RWPE1 (cell line): ENCODE measurements around the gene CCNC.

Experiments
- CTCF ChIA-PET: fragments of 350-600 bp; sonication (Branson Sonifier 250); formaldehyde crosslinking; extraction: SDS; loops from one replicate; lab custom pipeline; 2021; lab: Yijun Ruan, JAX
- POLR2A ChIA-PET: fragments of 400-600 bp; formaldehyde crosslinking; extraction: SDS; loops from one replicate; lab custom pipeline; 2020; ENCODE audit warnings: antibody characterized with exemption; ENCODE audit not compliant: low non-redundant PET; lab: Yijun Ruan, JAX
- DNase-seq: peaks from one replicate; pipeline ENCODE4 v3.0.0; 2012; ENCODE audit warnings: low spot score
- H3K27ac ChIP-seq: fragments of 450-650 bp; 2 replicates; pipeline ENCODE4 v1.5.1; 2017
- TF ChIP-seq, protein P1 (sequence below): fragments of 450-650 bp; conservative IDR thresholded peaks from 2 replicates; pipeline ENCODE4 v1.5.1; 2017; ENCODE audit warnings: low read depth, mild to moderate bottlenecking

Gene CCNC

DNA sequence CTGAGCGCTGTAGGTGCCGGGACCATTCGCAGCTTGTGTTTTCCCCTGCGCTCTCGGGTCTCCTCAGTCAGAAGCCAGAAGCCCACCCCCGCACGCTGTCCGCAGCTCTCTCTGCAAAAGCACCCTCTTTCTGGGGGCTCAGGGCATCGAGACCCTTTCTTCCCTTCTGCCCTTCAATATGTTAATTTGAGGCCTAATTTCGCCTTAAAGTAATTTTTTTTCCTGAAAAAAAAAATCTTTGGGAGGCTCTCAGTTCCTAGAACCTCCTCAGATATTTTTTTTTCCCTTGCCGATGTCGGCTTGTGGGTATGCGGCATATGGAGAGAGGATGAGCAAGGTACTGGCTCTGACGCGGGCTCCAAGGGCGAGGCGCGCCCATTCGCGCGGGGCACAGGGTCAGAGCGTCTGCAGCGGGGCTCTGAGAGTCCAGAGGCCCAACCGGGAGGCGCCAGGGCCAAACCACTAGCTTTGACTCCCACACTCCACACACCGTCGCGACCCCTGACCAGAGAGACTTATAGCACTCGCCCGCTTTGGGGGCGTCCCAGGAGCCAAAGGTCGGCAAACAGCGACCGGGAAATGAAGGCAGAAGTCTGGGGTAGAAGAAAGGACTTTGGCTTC lies 39.1 kb upstream of the CCNC start:
- ChIA-PET CTCF (interaction anchor here (0.7 to 1.2 kb wide), 3 partner anchors 19 to 259 kb away, joined by 3 to 11 read pairs (median 4); no protein-coding TSS in a partner anchor), POLR2A (no interaction called here)
- DNase-seq = no peak
- TF ChIP-seq, protein P1, sequence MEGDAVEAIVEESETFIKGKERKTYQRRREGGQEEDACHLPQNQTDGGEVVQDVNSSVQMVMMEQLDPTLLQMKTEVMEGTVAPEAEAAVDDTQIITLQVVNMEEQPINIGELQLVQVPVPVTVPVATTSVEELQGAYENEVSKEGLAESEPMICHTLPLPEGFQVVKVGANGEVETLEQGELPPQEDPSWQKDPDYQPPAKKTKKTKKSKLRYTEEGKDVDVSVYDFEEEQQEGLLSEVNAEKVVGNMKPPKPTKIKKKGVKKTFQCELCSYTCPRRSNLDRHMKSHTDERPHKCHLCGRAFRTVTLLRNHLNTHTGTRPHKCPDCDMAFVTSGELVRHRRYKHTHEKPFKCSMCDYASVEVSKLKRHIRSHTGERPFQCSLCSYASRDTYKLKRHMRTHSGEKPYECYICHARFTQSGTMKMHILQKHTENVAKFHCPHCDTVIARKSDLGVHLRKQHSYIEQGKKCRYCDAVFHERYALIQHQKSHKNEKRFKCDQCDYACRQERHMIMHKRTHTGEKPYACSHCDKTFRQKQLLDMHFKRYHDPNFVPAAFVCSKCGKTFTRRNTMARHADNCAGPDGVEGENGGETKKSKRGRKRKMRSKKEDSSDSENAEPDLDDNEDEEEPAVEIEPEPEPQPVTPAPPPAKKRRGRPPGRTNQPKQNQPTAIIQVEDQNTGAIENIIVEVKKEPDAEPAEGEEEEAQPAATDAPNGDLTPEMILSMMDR = no peak
- no peak overlapping the region for H3K27ac ChIP-seq

DNA sequence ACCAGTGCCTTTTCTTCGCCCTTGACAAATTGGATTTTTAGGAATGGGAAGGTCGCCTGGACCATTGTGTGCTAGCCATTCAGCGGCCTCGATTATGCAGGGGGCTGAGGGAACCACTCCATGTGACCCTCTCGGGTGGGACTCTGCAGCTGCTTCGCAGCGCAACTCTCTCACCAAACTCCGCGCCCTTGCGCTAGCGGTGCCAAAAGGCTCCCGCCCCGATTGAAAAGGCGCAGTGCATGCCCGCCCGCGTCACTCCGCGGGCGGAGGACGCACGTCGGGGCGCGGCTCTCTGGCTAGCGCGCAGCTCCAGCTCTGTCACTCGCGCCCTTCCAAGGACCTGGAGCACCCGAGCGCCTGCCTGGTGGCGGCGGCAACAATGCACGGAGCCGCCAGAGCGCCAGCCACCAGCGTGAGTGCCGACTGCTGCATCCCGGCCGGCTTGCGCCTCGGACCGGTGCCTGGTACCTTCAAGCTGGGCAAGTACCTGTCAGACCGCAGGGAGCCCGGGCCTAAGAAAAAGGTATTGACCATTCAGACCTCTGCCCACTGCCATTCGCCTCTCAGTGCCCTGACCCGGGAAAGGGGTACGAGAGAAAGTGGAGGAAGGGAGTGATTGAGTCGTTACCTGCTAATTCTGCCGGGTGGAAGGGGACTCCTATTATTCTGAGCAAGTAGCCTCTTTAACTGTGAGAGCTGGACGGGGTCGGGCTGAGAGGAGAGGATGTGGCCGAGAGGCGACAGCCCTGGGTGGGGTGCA lies 38.4 kb upstream of the CCNC start, which contains the start of gene PRDM13:
TSS of gene PRDM13 (plus strand) at position 178 of the 760 bp plus-strand sequence. CDS start at position 380, 202 bp downstream.
- no peak for DNase-seq
- TF ChIP-seq, protein P1 = no peak
- no peak within 1 kb of the TSS for H3K27ac ChIP-seq
- ChIA-PET CTCF (interaction anchor here (0.7 kb wide), 1 partner anchor 260 kb away, joined by 4 read pairs; no protein-coding TSS in a partner anchor), POLR2A (no interaction called here)

DNA sequence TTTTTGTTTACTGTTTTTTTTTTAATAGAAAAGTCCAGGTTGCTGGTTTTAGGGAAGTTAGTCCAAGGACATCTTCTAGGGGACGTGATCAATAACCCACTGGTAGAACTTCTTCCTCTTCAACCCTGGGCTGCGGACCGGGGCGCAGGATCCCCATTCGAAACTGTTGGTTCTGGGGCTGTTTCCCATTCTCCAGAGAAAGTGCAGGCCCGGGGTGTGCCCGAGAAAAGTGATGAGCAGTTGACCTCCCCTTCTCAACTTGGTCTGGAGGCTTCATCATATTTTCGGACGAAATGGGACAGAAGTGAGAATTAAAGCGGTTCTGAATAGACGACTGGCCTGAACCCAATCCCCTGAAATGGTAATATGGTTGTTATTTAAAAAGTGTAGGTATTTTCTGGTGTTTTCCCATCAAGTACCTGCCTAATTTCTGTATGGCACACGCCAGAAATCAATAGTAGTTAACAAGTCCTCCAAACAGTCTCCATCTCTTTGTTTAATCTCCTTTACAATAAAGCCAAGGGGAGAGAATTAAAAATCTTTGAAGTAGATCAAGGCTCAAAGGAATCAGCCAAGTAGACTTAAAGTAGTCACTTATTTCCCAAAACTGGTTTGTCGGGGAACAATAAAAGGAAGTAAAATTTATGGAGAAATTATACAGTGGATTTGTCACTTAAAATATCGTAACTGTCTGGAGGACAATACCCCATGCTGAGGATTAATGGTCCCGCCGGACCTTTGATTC lies 37.6 kb upstream of the CCNC start:
- DNase-seq = no peak
- POLR2A ChIA-PET = no interaction called here
- no peak overlapping the region for H3K27ac ChIP-seq
- CTCF ChIA-PET = no interaction called here
- TF ChIP-seq, protein P1 = no peak

DNA sequence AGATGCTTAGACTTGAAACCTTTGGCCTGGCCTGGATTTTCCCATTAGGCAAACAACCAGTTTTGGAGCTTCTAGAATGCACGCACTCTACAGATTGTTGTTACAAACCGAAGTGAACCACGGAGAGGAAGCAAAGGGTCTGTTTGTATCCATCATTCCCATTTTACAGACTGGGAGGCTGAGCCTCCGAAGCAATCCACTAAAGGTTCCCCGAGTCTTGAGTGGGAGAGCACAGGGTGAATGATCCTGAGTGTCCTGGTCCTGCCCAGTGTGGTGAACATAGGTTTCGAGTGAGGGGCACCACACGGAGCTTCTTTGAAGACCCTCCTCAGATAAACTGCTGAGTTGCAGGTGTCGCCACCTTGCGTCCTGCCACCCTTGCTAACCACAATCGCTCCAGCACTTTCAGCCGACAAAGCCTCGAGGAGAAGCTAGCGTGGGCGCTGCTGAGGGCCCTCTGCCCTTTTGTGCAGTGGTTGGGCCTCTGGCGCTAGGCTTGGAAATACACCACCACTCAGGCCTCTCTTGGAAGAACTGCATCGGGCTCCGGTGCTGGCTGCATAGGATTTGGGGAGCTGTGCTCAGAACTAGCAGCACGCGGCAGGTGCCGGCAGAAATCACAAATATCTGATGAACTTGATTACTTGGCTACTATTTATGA lies 36.7 kb upstream of the CCNC start:
- ChIA-PET CTCF (interaction anchor here (0.6 kb wide), 1 partner anchor 231 kb away, joined by 8 read pairs; no protein-coding TSS in a partner anchor), POLR2A (no interaction called here)
- no peak overlapping the region for H3K27ac ChIP-seq
- TF ChIP-seq, protein P1 = no peak
- DNase-seq = no peak

DNA sequence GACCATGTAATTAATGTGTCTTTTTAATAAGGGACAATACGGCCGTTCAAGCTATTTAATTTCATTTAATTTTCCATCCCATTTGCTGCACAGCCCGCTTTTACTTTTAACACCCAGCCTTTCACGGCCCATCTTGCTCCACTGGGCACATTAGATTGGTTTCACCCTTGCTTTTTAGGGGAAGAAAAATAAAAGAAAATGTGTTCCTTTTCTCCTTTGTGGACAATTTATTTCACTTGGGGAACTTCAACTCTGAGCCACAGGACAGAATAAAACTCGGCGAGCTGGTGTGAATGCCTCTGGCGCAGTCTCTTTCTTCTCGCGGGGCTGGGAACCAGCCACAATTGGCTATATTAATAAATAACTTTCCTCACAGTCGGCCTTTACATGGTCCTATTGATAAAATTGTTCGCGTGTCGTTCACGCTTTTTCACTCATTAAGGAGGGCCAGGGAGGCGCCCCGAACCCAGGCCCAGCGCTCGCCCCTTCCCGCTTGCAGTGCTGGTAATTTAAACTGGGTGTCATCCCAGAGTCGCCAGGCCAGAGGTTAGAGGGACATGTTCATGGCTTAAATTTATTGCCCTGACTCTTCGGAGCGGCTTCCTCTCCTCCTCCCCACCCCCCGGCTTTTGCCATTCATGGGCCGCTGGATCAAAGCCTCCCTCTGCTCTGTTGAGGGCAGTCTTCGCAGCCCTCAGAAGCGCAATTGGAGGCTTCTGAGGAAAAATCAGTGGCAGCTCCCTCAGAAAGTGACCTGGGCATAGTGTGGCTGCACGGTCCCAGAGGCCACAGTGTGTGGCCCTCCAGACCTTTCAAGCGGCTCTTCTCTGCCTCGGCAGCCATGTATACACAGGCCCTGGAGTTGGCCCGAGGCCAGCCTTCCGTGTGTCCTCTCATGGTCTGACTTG lies 36.0 kb upstream of the CCNC start:
- ChIA-PET POLR2A (no interaction called here), CTCF (interaction anchor here (0.6 kb wide), 2 partner anchors 230 to 631 kb away, joined by 3 to 8 read pairs; no protein-coding TSS in a partner anchor)
- TF ChIP-seq, protein P1 = no peak
- no peak for DNase-seq
- H3K27ac ChIP-seq = no peak overlapping the region
